ENCODE data around the gene PPARD.

Gene PPARD

DNA sequence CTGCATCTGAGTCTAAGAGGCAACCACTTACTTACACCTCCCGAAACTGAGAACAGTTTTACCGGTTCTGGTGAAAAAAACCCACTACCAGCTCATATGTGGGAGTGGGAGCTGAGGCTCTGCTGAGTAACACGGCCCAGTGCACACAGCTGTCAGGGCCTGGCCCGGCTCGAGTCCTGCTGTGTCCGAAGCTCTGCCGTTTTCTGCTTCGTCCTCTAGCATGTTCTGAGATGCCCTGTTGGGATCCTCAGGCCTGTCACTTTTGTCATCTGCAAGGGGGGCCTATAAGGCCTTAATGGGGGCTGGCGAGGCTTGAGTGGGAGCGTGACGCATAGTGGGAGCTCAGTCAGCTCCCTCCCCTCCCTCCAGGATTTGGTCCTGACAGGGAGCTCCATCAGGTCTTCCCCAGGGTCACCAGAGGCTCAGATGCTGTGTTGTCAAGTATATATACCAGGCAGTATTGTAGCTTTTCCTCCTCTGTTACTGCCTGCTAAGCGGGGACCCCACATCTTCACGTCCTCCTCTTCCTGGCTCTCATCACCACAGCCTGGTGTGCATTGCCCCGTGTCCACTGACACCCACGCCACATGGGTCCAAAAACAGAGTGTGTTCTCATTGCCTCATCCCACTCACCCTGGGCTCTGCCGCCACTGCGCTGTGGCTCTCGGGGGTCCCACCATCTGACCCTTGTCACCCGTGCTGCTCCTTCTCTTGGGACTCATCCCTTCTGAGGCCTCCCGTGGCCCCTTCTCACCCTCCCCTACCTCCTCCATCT, 64.5 kb downstream of the PPARD start:
- peaks cover 6% of the 10 kb centered on the region; the same call in 1 of the 2 replicates for H3K36me3 ChIP-seq (ENCODE audit: insufficient read depth, low read length)
- no peak overlapping the region for H3K4me3 ChIP-seq (ENCODE audit: low read length, poor library complexity, severe bottlenecking)
- peaks cover 4% of the 10 kb centered on the region for H3K4me1 ChIP-seq (ENCODE audit: insufficient read depth, low read length, poor library complexity, severe bottlenecking)
- H3K9me2 ChIP-seq (replicated peaks; ENCODE audit: low read depth, low read length): no peaks in the 10 kb centered on the region
- H3K9me3 ChIP-seq (ENCODE audit: insufficient read depth, low read depth, low read length): no peaks in the 10 kb centered on the region
- no peak overlapping the region for H3K9ac ChIP-seq (ENCODE audit: low read depth, low read length, poor library complexity, severe bottlenecking)
- TF ChIP-seq, protein P1, sequence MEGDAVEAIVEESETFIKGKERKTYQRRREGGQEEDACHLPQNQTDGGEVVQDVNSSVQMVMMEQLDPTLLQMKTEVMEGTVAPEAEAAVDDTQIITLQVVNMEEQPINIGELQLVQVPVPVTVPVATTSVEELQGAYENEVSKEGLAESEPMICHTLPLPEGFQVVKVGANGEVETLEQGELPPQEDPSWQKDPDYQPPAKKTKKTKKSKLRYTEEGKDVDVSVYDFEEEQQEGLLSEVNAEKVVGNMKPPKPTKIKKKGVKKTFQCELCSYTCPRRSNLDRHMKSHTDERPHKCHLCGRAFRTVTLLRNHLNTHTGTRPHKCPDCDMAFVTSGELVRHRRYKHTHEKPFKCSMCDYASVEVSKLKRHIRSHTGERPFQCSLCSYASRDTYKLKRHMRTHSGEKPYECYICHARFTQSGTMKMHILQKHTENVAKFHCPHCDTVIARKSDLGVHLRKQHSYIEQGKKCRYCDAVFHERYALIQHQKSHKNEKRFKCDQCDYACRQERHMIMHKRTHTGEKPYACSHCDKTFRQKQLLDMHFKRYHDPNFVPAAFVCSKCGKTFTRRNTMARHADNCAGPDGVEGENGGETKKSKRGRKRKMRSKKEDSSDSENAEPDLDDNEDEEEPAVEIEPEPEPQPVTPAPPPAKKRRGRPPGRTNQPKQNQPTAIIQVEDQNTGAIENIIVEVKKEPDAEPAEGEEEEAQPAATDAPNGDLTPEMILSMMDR (conservative IDR thresholded peaks at IDR 0.05; ENCODE audit: low read length): no peak
- TF ChIP-seq EZH2phosphoT487 (IDR thresholded peaks at IDR 0.05; ENCODE audit: borderline replicate concordance): no peak
- H2AFZ ChIP-seq (ENCODE audit: low read length): no peak overlapping the region
- no peaks in the 10 kb centered on the region for H3K79me2 ChIP-seq (ENCODE audit: insufficient read depth, low read length)
- H3F3A ChIP-seq (ENCODE audit: low read depth): no peaks in the 10 kb centered on the region
- H4K20me1 ChIP-seq (ENCODE audit: insufficient read depth, low read length, poor library complexity, severe bottlenecking): no peaks in the 10 kb centered on the region
- no peaks in the 10 kb centered on the region for H3K27me3 ChIP-seq (ENCODE audit: insufficient read depth, low read length, poor library complexity, severe bottlenecking)
- no peak overlapping the region for H3K4me2 ChIP-seq (ENCODE audit: low read depth, low read length, poor library complexity, severe bottlenecking)

DNA sequence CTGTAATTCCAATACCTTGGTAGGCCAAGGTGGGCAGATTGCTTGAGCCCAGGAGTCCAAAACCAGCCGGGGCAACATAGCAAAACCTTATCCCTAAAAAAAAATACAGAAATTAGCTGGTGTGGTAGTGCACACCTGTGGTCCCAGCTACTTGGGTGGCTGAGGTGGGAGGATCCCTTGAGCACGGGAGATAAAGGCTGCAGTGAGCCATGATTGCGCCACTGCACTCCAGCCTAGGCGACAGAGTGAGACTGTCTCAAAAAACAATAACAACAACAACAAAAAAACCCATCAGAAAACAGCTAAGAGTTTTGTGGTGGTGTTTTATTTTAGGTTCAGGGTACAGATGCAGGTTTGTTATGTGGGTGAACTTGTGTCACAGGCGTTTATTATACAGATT, 66.9 kb downstream of the PPARD start:
- Histone ChIP-seq H3F3A (ENCODE audit: low read depth) (no peaks in the 10 kb centered on the region), H3K9me3 (ENCODE audit: insufficient read depth, low read depth, low read length) (no peaks in the 10 kb centered on the region), H3K27me3 (ENCODE audit: insufficient read depth, low read length, poor library complexity, severe bottlenecking) (no peaks in the 10 kb centered on the region), H3K4me3 (ENCODE audit: low read length, poor library complexity, severe bottlenecking) (no peak overlapping the region), H3K79me2 (ENCODE audit: insufficient read depth, low read length) (no peaks in the 10 kb centered on the region), H4K20me1 (ENCODE audit: insufficient read depth, low read length, poor library complexity, severe bottlenecking) (no peaks in the 10 kb centered on the region), H3K36me3 (ENCODE audit: insufficient read depth, low read length) (peaks cover 14% of the 10 kb centered on the region; the same call in 1 of the 2 replicates), H3K9ac (ENCODE audit: low read depth, low read length, poor library complexity, severe bottlenecking) (no peak overlapping the region), H3K4me2 (ENCODE audit: low read depth, low read length, poor library complexity, severe bottlenecking) (no peak overlapping the region), H3K4me1 (ENCODE audit: insufficient read depth, low read length, poor library complexity, severe bottlenecking) (peaks cover 4% of the 10 kb centered on the region), H2AFZ (ENCODE audit: low read length) (no peak overlapping the region), H3K9me2 (replicated peaks; ENCODE audit: low read depth, low read length) (no peaks in the 10 kb centered on the region)
- TF ChIP-seq EZH2phosphoT487 (IDR thresholded peaks at IDR 0.05; ENCODE audit: borderline replicate concordance): no peak
- TF ChIP-seq, protein P1 (conservative IDR thresholded peaks at IDR 0.05; ENCODE audit: low read length): no peak

DNA sequence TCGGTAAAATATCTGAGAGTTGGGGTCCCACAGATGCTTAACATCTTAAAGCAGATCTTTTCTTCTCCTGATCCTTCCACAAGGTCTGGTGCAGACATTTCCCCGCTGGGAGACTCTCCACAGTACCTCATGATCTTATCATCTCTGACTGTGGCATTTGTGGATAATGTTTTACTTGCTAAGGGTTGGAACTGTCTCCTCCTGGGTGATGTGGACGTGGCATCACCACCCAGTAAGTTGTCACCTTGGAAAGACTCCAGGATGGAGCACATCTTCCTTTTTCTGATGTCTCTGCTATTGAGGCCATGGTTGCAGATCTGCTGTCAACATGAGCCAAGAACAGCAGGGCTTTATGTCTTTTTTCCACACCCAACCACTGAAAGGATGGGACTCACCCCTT, 67.8 kb downstream of the PPARD start:
- Histone ChIP-seq H3F3A (ENCODE audit: low read depth) (no peaks in the 10 kb centered on the region), H3K4me2 (ENCODE audit: low read depth, low read length, poor library complexity, severe bottlenecking) (no peak overlapping the region), H3K9me3 (ENCODE audit: insufficient read depth, low read depth, low read length) (no peaks in the 10 kb centered on the region), H2AFZ (ENCODE audit: low read length) (no peak overlapping the region), H3K4me3 (ENCODE audit: low read length, poor library complexity, severe bottlenecking) (no peak overlapping the region), H3K4me1 (ENCODE audit: insufficient read depth, low read length, poor library complexity, severe bottlenecking) (peaks cover 7% of the 10 kb centered on the region), H3K27me3 (ENCODE audit: insufficient read depth, low read length, poor library complexity, severe bottlenecking) (no peaks in the 10 kb centered on the region), H3K9ac (ENCODE audit: low read depth, low read length, poor library complexity, severe bottlenecking) (no peak overlapping the region), H3K36me3 (ENCODE audit: insufficient read depth, low read length) (peaks cover 14% of the 10 kb centered on the region; the same call in 1 of the 2 replicates), H3K79me2 (ENCODE audit: insufficient read depth, low read length) (no peaks in the 10 kb centered on the region), H3K9me2 (replicated peaks; ENCODE audit: low read depth, low read length) (no peaks in the 10 kb centered on the region), H4K20me1 (ENCODE audit: insufficient read depth, low read length, poor library complexity, severe bottlenecking) (no peaks in the 10 kb centered on the region)
- TF ChIP-seq, protein P1 (conservative IDR thresholded peaks at IDR 0.05; ENCODE audit: low read length): no peak
- no peak for TF ChIP-seq EZH2phosphoT487 (IDR thresholded peaks at IDR 0.05; ENCODE audit: borderline replicate concordance)
